IMR-90 (cell line): Measurements from ENCODE around the gene CERKL. TPM values are rescaled to one million over a fixed set of nuclear protein-coding genes. Genes with fewer than 3 reads are reported as not detected.

Experiments used
- ATAC-seq: fragments of 200-7000 bp; cut with Tn5 transposase; 2 replicates; pipeline ENCODE4 v1.9.1; 2020; ENCODE audit warnings: low read depth, mild to moderate bottlenecking, moderate library complexity
- BruUV-seq: library from RNA; stranded (reverse); fragments of 400-500 nt; replicated peaks from 2 replicates; lab custom pipeline; 2021; lab: Mats Ljungman, UMichigan
- CTCF ChIA-PET: fragments of 300-600 bp; formaldehyde crosslinking; extraction: SDS; loops from one replicate; lab custom pipeline; 2021; ENCODE audit warnings: antibody characterized with exemption; lab: Yijun Ruan, JAX
- POLR2A ChIA-PET: fragments of 300-600 bp; sonication (Branson Sonifier 250); formaldehyde crosslinking; loops from one replicate; lab custom pipeline; 2022; ENCODE audit warnings: antibody characterized with exemption; ENCODE audit not compliant: unreplicated experiment; lab: Charles Lee
- DNase-seq: peaks from one replicate; pipeline ENCODE4 v3.0.0; 2013
- H2AFZ ChIP-seq: replicated peaks from 2 replicates; pipeline ENCODE3; 2013; ENCODE audit warnings: low read length, mild to moderate bottlenecking; ENCODE audit not compliant: poor library complexity
- H2AK5ac ChIP-seq: 2 replicates; pipeline ENCODE4 v1.6.1; 2013; ENCODE audit warnings: low read depth, low read length, inconsistent platforms
- H2AK9ac ChIP-seq: replicated peaks from 2 replicates; pipeline ENCODE3; 2013; ENCODE audit warnings: mild to moderate bottlenecking, low read depth, low read length, moderate library complexity; ENCODE audit not compliant: poor library complexity
- H2BK120ac ChIP-seq: 2 replicates; pipeline ENCODE4 v1.6.1; 2013; ENCODE audit warnings: low read depth, low read length, inconsistent platforms
- H2BK15ac ChIP-seq: 3 replicates; pipeline ENCODE4 v1.6.1; 2013; ENCODE audit warnings: low read depth, low read length, inconsistent platforms
- H2BK20ac ChIP-seq: 2 replicates; pipeline ENCODE4 v1.6.1; 2013; ENCODE audit warnings: low read depth, mild to moderate bottlenecking, inconsistent platforms, low read length, moderate library complexity
- H2BK5ac ChIP-seq: 2 replicates; pipeline ENCODE4 v1.6.1; 2013; ENCODE audit warnings: mild to moderate bottlenecking, low read depth, low read length, inconsistent platforms; ENCODE audit not compliant: poor library complexity, severe bottlenecking
- H3K14ac ChIP-seq: replicated peaks from 2 replicates; pipeline ENCODE4 v1.6.1; 2013; ENCODE audit warnings: low read depth, low read length, inconsistent platforms
- H3K18ac ChIP-seq: 2 replicates; pipeline ENCODE4 v1.6.1; 2013; ENCODE audit warnings: low read depth, low read length, control low read depth
- H3K23ac ChIP-seq: 2 replicates; pipeline ENCODE4 v1.6.1; 2013; ENCODE audit warnings: low read depth, low read length, inconsistent platforms
- H3K27ac ChIP-seq: 2 replicates; pipeline ENCODE4 v1.5.1; 2013; ENCODE audit warnings: mild to moderate bottlenecking, control low read depth, low read length; ENCODE audit not compliant: insufficient read depth
- H3K27me3 ChIP-seq: 2 replicates; pipeline ENCODE4 v1.6.1; 2013; ENCODE audit warnings: low read length; ENCODE audit not compliant: control insufficient read depth, insufficient read depth
- H3K36me3 ChIP-seq: 2 replicates; pipeline ENCODE4 v1.6.1; 2013; ENCODE audit warnings: low read length, mixed read lengths; ENCODE audit not compliant: control insufficient read depth, insufficient read depth
- H3K4ac ChIP-seq: 2 replicates; pipeline ENCODE4 v1.6.1; 2013; ENCODE audit warnings: low read depth, low read length, inconsistent platforms
- H3K4me1 ChIP-seq: 2 replicates; pipeline ENCODE4 v1.6.1; 2013; ENCODE audit warnings: low read length, mixed read lengths; ENCODE audit not compliant: control insufficient read depth, insufficient read depth
- H3K4me2 ChIP-seq: 2 replicates; pipeline ENCODE4 v1.6.1; 2013; ENCODE audit warnings: low read depth, mild to moderate bottlenecking, control low read depth, low read length, moderate library complexity
- H3K4me3 ChIP-seq: 2 replicates; pipeline ENCODE4 v1.5.1; 2013; ENCODE audit warnings: low read depth, mild to moderate bottlenecking, control low read depth, low read length, moderate library complexity; ENCODE audit not compliant: insufficient read depth
- H3K56ac ChIP-seq: 2 replicates; pipeline ENCODE4 v1.6.1; 2013; ENCODE audit warnings: low read length, inconsistent platforms; ENCODE audit not compliant: insufficient read depth; ENCODE audit errors: extremely low read depth
- H3K79me1 ChIP-seq, 2 experiments: 2 replicates each; pipeline ENCODE4 v1.6.1; 2013; ENCODE audit warnings: low read length in 2 of 2, inconsistent platforms in 1 of 2, low read depth in 1 of 2
- H3K9ac ChIP-seq: 2 replicates; pipeline ENCODE4 v1.6.1; 2013; ENCODE audit warnings: low read depth, low read length, control low read depth
- H3K9me1 ChIP-seq: 2 replicates; pipeline ENCODE4 v1.6.1; 2013; ENCODE audit warnings: low read length, inconsistent platforms; ENCODE audit not compliant: insufficient read depth
- H3K9me3 ChIP-seq: 2 replicates; pipeline ENCODE4 v1.6.1; 2013; ENCODE audit warnings: low read length; ENCODE audit not compliant: control insufficient read depth, insufficient read depth
- H4K20me1 ChIP-seq: 2 replicates; pipeline ENCODE4 v1.6.1; 2013; ENCODE audit warnings: low read length, inconsistent platforms; ENCODE audit not compliant: insufficient read depth
- H4K5ac ChIP-seq: 2 replicates; pipeline ENCODE4 v1.6.1; 2013; ENCODE audit warnings: mild to moderate bottlenecking, low read depth, low read length, control low read depth
- H4K8ac ChIP-seq, 2 experiments: 2 replicates each; pipeline ENCODE4 v1.6.1; 2013; ENCODE audit warnings: low read depth in 2 of 2, low read length in 2 of 2, control low read depth in 1 of 2, inconsistent platforms in 1 of 2
- H4K91ac ChIP-seq: 2 replicates; pipeline ENCODE4 v1.6.1; 2013; ENCODE audit warnings: low read depth, low read length, inconsistent platforms; ENCODE audit not compliant: insufficient read depth
- BHLHE40 ChIP-seq: fragments of 150-350 bp; IDR thresholded peaks from 2 replicates; pipeline ENCODE4 v1.6.1; 2016; ENCODE audit warnings: mild to moderate bottlenecking, low read depth, low read length
- CEBPB ChIP-seq: IDR thresholded peaks from 2 replicates; pipeline ENCODE4 v1.6.1; 2012; ENCODE audit warnings: low read depth, low read length, improper control_type of control experiment
- CHD1 ChIP-seq: IDR thresholded peaks from 2 replicates; pipeline ENCODE4 v1.6.1; 2012; ENCODE audit warnings: low read depth, low read length, improper control_type of control experiment
- CTCF ChIP-seq: conservative IDR thresholded peaks from 2 replicates; pipeline ENCODE4 v1.5.1; 2012; ENCODE audit warnings: mild to moderate bottlenecking, low read depth, low read length, improper control_type of control experiment
- ELK1 ChIP-seq: fragments of 150-350 bp; IDR thresholded peaks from 2 replicates; pipeline ENCODE4 v1.6.1; 2016; ENCODE audit warnings: low read depth, mild to moderate bottlenecking, low read length, moderate library complexity, borderline replicate concordance
- FOS ChIP-seq: fragments of 150-350 bp; IDR thresholded peaks from 2 replicates; pipeline ENCODE4 v1.6.1; 2016; ENCODE audit warnings: low read depth, low read length
- MAFK ChIP-seq: IDR thresholded peaks from 2 replicates; pipeline ENCODE4 v1.6.1; 2012; ENCODE audit warnings: low read depth, low read length, improper control_type of control experiment
- MXI1 ChIP-seq: IDR thresholded peaks from 2 replicates; pipeline ENCODE4 v1.6.1; 2012; ENCODE audit warnings: low read depth, mild to moderate bottlenecking, low read length, moderate library complexity, borderline replicate concordance
- NFE2L2 ChIP-seq: fragments of 150-350 bp; IDR thresholded peaks from 2 replicates; pipeline ENCODE4 v1.6.1; 2016; ENCODE audit warnings: low read depth, mild to moderate bottlenecking, low read length
- POLR2A ChIP-seq: IDR thresholded peaks from 2 replicates; pipeline ENCODE4 v1.6.1; 2012; ENCODE audit warnings: mild to moderate bottlenecking, low read depth, low read length
- RAD21 ChIP-seq: IDR thresholded peaks from 2 replicates; pipeline ENCODE4 v1.6.1; 2012; ENCODE audit warnings: low read length, improper control_type of control experiment
- RCOR1 ChIP-seq: IDR thresholded peaks from 2 replicates; pipeline ENCODE4 v1.6.1; 2012; ENCODE audit warnings: mild to moderate bottlenecking, low read length, improper control_type of control experiment; ENCODE audit not compliant: insufficient replicate concordance
- SMC3 ChIP-seq: fragments of 150-350 bp; IDR thresholded peaks from 2 replicates; pipeline ENCODE4 v1.6.1; 2016; ENCODE audit warnings: low read depth, mild to moderate bottlenecking, antibody characterized with exemption, low read length, moderate library complexity
- USF2 ChIP-seq: fragments of 150-350 bp; IDR thresholded peaks from 2 replicates; pipeline ENCODE4 v1.6.1; 2017; ENCODE audit warnings: mild to moderate bottlenecking, antibody characterized with exemption, low read length, low read depth
- WGBS, 2 experiments: methylation state at CpG; one replicate each; pipeline versions ENCODE4 v1.1.5 to v1.1.7; 2013; ENCODE audit warnings: missing lambda C conversion rate in 2 of 2; ENCODE audit not compliant: insufficient read length in 1 of 2; ENCODE audit errors: extremely low coverage in 2 of 2; 5-methylcytosine and 5-hydroxymethylcytosine counted together
- dilution Hi-C: fragments of 300-500 bp; cut with HindIII; formaldehyde crosslinking; loops from one replicate; pipeline ENCODE4 v1.14.3; 2018; ENCODE audit warnings: low sequenced_read_pairs; ENCODE audit not compliant: unreplicated experiment
- in situ Hi-C: fragments of 300-500 bp; cut with MboI; formaldehyde crosslinking; loops from 3 replicates; pipeline ENCODE4 v1.14.3; 2019; ENCODE audit warnings: low sequenced_read_pairs, inconsistent platforms, mixed read lengths
- intact Hi-C: fragments of 100-400 bp; cut with micrococcal nuclease; formaldehyde crosslinking; loops from 2 replicates; pipeline ENCODE4 v1.10.0; 2022
- polyA plus RNA-seq, 3 experiments: library from polyadenylated mRNA; depleted of rRNA; stranded (reverse); fragments of >200 nt; gene quantifications; 2 replicates each; pipeline ENCODE4 v1.2.3, GENCODE V29; 2012; ENCODE audit warnings: low replicate concordance in 1 of 3
- total RNA-seq: library from RNA; depleted of rRNA; stranded (reverse); fragments of >200 nt; gene quantifications from 2 replicates; pipeline ENCODE4 v1.2.3, GENCODE V29; 2012

CERKL gene
- total and polyA plus RNA-seq, 2 of the 4 experiments (the other 2 are of a cell fraction) = under 0.01 TPM; not detected in 1

DNA sequence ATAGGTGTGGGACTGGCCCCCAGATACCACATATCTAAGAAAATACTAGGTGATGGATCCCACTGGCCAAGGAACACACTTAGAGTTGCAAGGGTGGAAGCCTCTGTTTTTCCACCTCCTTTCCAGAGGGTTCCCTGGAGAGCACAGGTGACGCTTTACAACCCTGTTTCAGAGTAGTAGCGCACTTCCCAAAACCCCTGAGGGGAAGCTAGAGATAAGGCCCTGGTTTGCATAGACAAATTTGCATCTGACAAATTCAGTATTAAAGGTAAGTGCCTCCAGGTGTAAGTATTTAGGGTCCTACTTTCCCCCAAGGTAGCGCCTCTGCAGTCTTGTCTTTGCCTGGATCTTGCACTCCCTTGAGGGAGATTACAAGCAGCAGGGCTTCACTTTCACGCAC lies 474 bp upstream of the CERKL start:
- no peak overlapping the region for H2AK9ac ChIP-seq
- no peak overlapping the region for H2BK15ac ChIP-seq
- H3K4me1 ChIP-seq = 0 out of 2 replicates have a peak, but pooled peaks cover 2% of the 10 kb centered on the region
- dilution Hi-C loops = no loop called here
- H2BK20ac ChIP-seq = no peak overlapping the region
- POLR2A ChIA-PET = no interaction called here
- intact Hi-C loops = no loop called here
- no peak overlapping the region for H3K4ac ChIP-seq
- in situ Hi-C loops = no loop called here
- no peak overlapping the region for H2BK5ac ChIP-seq
- H3K27me3 ChIP-seq = peaks cover 35% of the 10 kb centered on the region
- no peak overlapping the region for H3K9ac ChIP-seq
- TF ChIP-seq NFE2L2 (no peak), RCOR1 (no peak), MAFK (no peak), SMC3 (no peak), CEBPB (no peak), FOS (no peak), CTCF (no peak), POLR2A (no peak), USF2 (no peak), CHD1 (no peak), BHLHE40 (no peak), MXI1 (no peak), ELK1 (no peak), RAD21 (no peak)
- no TSS peak for BruUV-seq
- no peaks in the 10 kb centered on the region for H4K20me1 ChIP-seq
- no peak overlapping the region for H3K23ac ChIP-seq
- no peaks in the 10 kb centered on the region for H3K79me1 ChIP-seq
- no peak overlapping the region for H3K27ac ChIP-seq
- H3K9me3 ChIP-seq = no peaks in the 10 kb centered on the region
- no peak overlapping the region for H2AFZ ChIP-seq
- ATAC-seq (no peak), DNase-seq (no peak)
- no peak overlapping the region for H3K56ac ChIP-seq
- H4K5ac ChIP-seq = no peak overlapping the region
- CTCF ChIA-PET = no interaction called here
- no peak overlapping the region for H3K14ac ChIP-seq
- H2AK5ac ChIP-seq = no peak overlapping the region
- peak overlapping the region; percentile 88 for H3K4me2 ChIP-seq
- peak overlapping the region; percentile 39 for H3K4me3 ChIP-seq
- no peak overlapping the region for H4K8ac ChIP-seq
- WGBS, 2 experiments = no CpG with 5 or more reads among the region's 4 CpGs
- H2BK120ac ChIP-seq = no peak overlapping the region
- no peak overlapping the region for H4K91ac ChIP-seq
- no peaks in the 10 kb centered on the region for H3K9me1 ChIP-seq
- no peak overlapping the region for H3K18ac ChIP-seq
- no peaks in the 10 kb centered on the region for H3K36me3 ChIP-seq
